ENCODE measurements around the gene FAM187B.

FAM187B gene

DNA sequence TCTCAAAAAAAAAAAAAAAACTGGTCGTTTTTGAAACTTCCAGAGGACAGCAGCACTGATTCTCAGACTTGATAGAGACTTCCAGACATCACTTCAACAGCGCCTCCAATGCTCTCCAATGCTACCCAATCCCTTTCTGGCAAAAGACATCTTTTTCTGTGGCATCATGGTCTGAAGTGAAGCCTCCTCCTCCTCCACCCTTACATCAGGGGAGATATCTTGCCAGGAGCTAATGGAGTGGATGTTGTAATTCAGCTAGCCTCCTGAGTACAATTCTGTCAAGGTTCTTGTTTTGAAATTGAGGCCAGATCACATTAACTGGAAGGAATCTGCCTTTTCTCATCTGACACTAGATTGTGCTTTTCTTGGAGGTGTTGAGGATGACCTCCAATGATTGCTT, 49.8 kb downstream of the FAM187B start:
- DNase-seq (ENCODE audit: low read depth): no peak

DNA sequence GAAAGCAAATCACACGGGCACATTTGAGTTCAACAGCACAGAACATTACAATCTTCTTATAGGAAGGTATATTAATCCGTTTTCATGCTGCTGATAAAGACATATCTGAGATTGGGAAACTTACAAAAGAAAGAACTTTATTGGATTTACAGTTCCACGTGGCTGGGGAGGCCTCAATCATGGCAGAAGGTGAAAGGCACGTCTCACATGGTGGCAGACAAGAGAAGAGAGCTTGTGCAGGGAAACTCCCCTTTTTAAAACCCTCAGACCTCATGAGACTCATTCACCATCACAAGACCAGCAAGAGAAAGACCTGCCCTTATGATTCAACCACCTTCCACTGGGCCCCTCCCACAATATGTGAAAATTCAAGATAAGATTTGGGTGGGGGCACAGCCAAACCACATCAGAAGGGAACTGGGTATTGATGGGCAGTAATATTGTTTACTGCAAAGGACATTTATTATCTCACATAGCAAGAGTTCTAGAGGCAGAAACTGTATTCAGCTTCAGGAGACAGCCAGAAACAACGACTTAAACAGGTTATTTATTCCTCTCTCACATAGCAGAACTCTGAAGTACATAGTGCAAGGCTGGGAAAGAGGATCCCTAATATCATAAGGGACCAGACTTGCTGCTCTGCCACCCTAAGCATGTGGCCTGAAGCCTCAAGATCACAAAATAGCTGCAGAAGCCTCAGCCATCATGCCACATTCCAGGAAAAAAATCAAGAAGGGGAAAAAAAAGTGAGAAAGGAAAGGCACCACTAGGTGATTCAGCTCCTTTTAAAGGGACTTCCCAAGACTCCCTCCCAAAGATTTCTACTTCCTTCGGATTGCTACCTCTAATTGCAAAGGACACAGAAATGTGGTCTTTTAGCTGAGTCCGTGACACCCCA, 50.9 kb downstream of the FAM187B start:
- DNase-seq (ENCODE audit: low read depth): no peak

DNA sequence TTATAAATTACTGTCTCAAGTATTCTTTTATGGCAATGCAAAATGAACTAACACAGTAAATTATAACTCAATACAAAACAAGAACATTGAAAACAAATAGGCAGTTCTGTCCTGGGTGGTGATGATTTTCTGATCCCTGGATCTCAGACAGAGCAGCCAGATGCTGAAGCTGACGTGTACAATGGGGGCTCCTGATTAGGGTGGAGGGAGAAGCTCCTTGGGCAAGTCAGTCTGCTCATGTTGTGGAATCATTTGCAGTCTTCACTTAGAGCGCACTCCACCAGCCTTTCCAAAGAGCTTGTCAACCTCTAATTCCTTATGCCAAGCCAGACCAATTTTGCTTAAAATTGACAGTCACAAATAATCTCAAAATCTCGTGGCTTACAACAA, 52.4 kb downstream of the FAM187B start:
- no peak for DNase-seq (ENCODE audit: low read depth)

All from EH (cell line).